Measurements from ENCODE around the gene AFF2. TPM values are rescaled to one million over a fixed set of nuclear protein-coding genes. Genes with fewer than 3 reads are reported as not detected.

The AFF2 gene
- total and polyA plus RNA-seq, 2 donors (not counting 3 experiments of a cell fraction or from before 2014, with no cell fraction given), result 0.03 to 0.07 TPM

DNA sequence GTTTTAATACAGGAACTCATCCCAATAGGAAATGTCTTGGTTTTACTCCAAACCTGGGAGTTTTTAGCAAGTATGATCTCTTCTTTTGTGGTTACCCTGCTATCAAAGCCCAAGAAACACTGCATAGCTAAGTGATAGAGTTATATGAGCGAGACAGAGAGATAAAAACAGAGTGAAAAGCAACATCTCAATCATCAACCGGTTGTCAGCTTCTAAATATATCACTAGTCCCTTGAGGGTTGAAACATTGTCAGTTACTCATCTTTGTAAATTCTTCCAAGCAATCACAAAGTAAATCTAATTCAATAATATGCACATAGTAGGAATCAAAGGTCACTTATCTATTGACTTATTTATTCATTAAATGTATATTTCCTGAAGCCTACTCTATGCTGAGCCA, 520.7 kb downstream of the AFF2 start:
- H3K27me3 ChIP-seq (ENCODE audit: control insufficient read depth in 2 of 2, insufficient read depth in 2 of 2, low read length in 2 of 2), result no peaks in the 10 kb centered on the region
- H3K4me3 ChIP-seq (replicated peaks in 1 of 3; ENCODE audit: insufficient read depth in 1 of 3, low read depth in 1 of 3, low read length in 3 of 3), result no peak overlapping the region
- DNase-seq (ENCODE audit: low read depth, low spot score), result no peak
- no peak overlapping the region for H2AFZ ChIP-seq (ENCODE audit: low read depth, low read length)
- H3K36me3 ChIP-seq (ENCODE audit: control insufficient read depth in 2 of 2, extremely low read depth in 1 of 2, insufficient read depth in 2 of 2, low read length in 2 of 2), result no peaks in the 10 kb centered on the region
- H3K4me2 ChIP-seq (ENCODE audit: insufficient read depth, low read length), result no peak overlapping the region
- intact Hi-C loops (cut with micrococcal nuclease) (loop anchor here (10.0 kb wide), 1 partner anchor 56 kb away; no protein-coding TSS in a partner anchor), dilution Hi-C loops (cut with MboI; ENCODE audit: extremely low pct_ligation_motif_present, low sequenced_read_pairs) (no loop called here)
- H3K9ac ChIP-seq (replicated peaks; ENCODE audit: extremely low read depth, insufficient read depth, low read length), result no peak overlapping the region
- BruUV-seq (replicated peaks), result no TSS peak
- no peak for TF ChIP-seq MAX (IDR thresholded peaks at IDR 0.05; ENCODE audit: insufficient read depth, insufficient read length)
- no peak for TF ChIP-seq EZH2 (IDR thresholded peaks at IDR 0.05; ENCODE audit: borderline replicate concordance, low read depth, low read length, severe bottlenecking)
- no peak for TF ChIP-seq POLR2AphosphoS5 (IDR thresholded peaks at IDR 0.05; ENCODE audit: insufficient read depth, low read depth, low read length)
- TF ChIP-seq POLR2A (IDR thresholded peaks at IDR 0.05; ENCODE audit: low read depth, low read length), result no peak
- TF ChIP-seq FOS (IDR thresholded peaks at IDR 0.05; ENCODE audit: borderline replicate concordance, insufficient read depth, low read length), result no peak
- TF ChIP-seq JUN (IDR thresholded peaks at IDR 0.05; ENCODE audit: borderline replicate concordance, insufficient read depth, insufficient read length, low read depth), result no peak
- TF ChIP-seq, protein P1, sequence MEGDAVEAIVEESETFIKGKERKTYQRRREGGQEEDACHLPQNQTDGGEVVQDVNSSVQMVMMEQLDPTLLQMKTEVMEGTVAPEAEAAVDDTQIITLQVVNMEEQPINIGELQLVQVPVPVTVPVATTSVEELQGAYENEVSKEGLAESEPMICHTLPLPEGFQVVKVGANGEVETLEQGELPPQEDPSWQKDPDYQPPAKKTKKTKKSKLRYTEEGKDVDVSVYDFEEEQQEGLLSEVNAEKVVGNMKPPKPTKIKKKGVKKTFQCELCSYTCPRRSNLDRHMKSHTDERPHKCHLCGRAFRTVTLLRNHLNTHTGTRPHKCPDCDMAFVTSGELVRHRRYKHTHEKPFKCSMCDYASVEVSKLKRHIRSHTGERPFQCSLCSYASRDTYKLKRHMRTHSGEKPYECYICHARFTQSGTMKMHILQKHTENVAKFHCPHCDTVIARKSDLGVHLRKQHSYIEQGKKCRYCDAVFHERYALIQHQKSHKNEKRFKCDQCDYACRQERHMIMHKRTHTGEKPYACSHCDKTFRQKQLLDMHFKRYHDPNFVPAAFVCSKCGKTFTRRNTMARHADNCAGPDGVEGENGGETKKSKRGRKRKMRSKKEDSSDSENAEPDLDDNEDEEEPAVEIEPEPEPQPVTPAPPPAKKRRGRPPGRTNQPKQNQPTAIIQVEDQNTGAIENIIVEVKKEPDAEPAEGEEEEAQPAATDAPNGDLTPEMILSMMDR (IDR thresholded peaks at IDR 0.05; ENCODE audit: extremely low read depth in 1 of 2, insufficient read depth in 1 of 2, low read depth in 1 of 2, low read length in 2 of 2), result no peak
- no peak for TF ChIP-seq GATA2 (IDR thresholded peaks at IDR 0.05; ENCODE audit: insufficient read depth, insufficient read length, low read depth, low read length)
- TF ChIP-seq MYC (IDR thresholded peaks at IDR 0.05; ENCODE audit: low read depth, low read length), result no peak
- CTCF ChIA-PET, result no interaction called here
- H3K4me1 ChIP-seq (ENCODE audit: control insufficient read depth, extremely low read depth, insufficient read depth, low read length), result no peaks in the 10 kb centered on the region
- no peak for FAIRE-seq
- H3K79me2 ChIP-seq (ENCODE audit: control insufficient read depth, insufficient read depth, low read length), result no peaks in the 10 kb centered on the region
- no peaks in the 10 kb centered on the region for H3K9me3 ChIP-seq (replicated peaks; ENCODE audit: control insufficient read depth, insufficient read depth, low read length)
- H3K9me1 ChIP-seq (replicated peaks; ENCODE audit: control insufficient read depth, extremely low read depth, insufficient read depth, low read length), result no peaks in the 10 kb centered on the region
- H3K27ac ChIP-seq (ENCODE audit: insufficient read depth, low read depth, low read length), result no peak overlapping the region
- POLR2A ChIA-PET, result no interaction called here
- no peaks in the 10 kb centered on the region for H4K20me1 ChIP-seq (replicated peaks; ENCODE audit: control insufficient read depth, extremely low read depth, insufficient read depth, low read length)

All from endothelial cell of umbilical vein (primary cell).